CD4-positive, alpha-beta T cell treated with Interleukin-2 at 100 ng/mL for 4 hours (primary cell): ENCODE results near the gene JAK3.

Source experiments
- DNase-seq: peaks from one replicate; pipeline ENCODE4 v3.0.0-alpha.2; 2020; ENCODE audit warnings: low spot score

JAK3 gene

GRCh38 chr19:17840019-17840418, 7.8 kb downstream of the JAK3 start:
- DNase-seq = no peak

- no peak for DNase-seq
These were observed 9.8 kb downstream of the JAK3 start for GRCh38 chr19:17837972-17838371.

- DNase-seq = no peak
These were observed 11.3 kb downstream of the JAK3 start for GRCh38 chr19:17836530-17836929.

GRCh38 chr19:17835182-17836006, 12.4 kb downstream of the JAK3 start:
- DNase-seq = no peak

GRCh38 chr19:17834350-17835181, 13.2 kb downstream of the JAK3 start:
- no peak for DNase-seq

- no peak for DNase-seq
These were observed 15.2 kb downstream of the JAK3 start for GRCh38 chr19:17832443-17833208.

GRCh38 chr19:17831419-17831888, 16.3 kb downstream of the JAK3 start:
- DNase-seq = no peak

- no peak for DNase-seq
These were observed 17.0 kb downstream of the JAK3 start for GRCh38 chr19:17830567-17831418.

GRCh38 chr19:17829855-17830566, 17.8 kb downstream of the JAK3 start:
- DNase-seq = no peak

- no peak for DNase-seq
These were observed 21.2 kb downstream of the JAK3 start for GRCh38 chr19:17826508-17827056.

GRCh38 chr19:17824339-17824738, 23.4 kb downstream of the JAK3 start:
- no peak for DNase-seq

GRCh38 chr19:17821190-17821589, 26.6 kb downstream of the JAK3 start, which contains the start of gene INSL3:
INSL3 (minus strand) TSS chr19:17821519; CDS start chr19:17821506, 13 bp downstream.
- DNase-seq = no peak

GRCh38 chr19:17817668-17818363, 30.0 kb downstream of the JAK3 start:
- no peak for DNase-seq

GRCh38 chr19:17812099-17812498, 35.7 kb downstream of the JAK3 start:
- no peak for DNase-seq

- DNase-seq = no peak
These were observed 36.1 kb downstream of the JAK3 start for GRCh38 chr19:17811681-17812080.

GRCh38 chr19:17811103-17811502, 36.7 kb downstream of the JAK3 start:
- DNase-seq = no peak

GRCh38 chr19:17807731-17808316, 40.0 kb downstream of the JAK3 start:
- DNase-seq = peak; percentile 10

GRCh38 chr19:17806945-17807344, 40.8 kb downstream of the JAK3 start:
- no peak for DNase-seq

- no peak for DNase-seq
These were observed 42.4 kb downstream of the JAK3 start for GRCh38 chr19:17805427-17805826.
